Astrocyte of the cerebellum (primary cell): ENCODE results near the gene SLC9A9.

Experiments
- DNase-seq: peaks from one replicate; pipeline ENCODE4 v3.0.0-alpha.2; 2011; ENCODE audit warnings: low read depth
- H3K4me3 ChIP-seq: 2 replicates; pipeline ENCODE4 v1.5.1; 2011; ENCODE audit warnings: mild to moderate bottlenecking, low read depth, low read length, moderate library complexity
- CTCF ChIP-seq: IDR thresholded peaks from 2 replicates; pipeline ENCODE4 v1.5.1; 2012; ENCODE audit warnings: low read length, low read depth, moderate library complexity, mild to moderate bottlenecking; ENCODE audit errors: missing control alignments
- in situ Hi-C: cut with HindIII; loops from 2 replicates; pipeline ENCODE4 v1.10.0; 2017; ENCODE audit warnings: low sequenced_read_pairs

SLC9A9 gene

GRCh38 chr3:143332026-143332425 is 516.2 kb downstream of the SLC9A9 start:
- peak; percentile 29 for DNase-seq
- no peak for TF ChIP-seq CTCF

GRCh38 chr3:143331350-143331749 is 516.9 kb downstream of the SLC9A9 start:
- no peak overlapping the region for H3K4me3 ChIP-seq
- in situ Hi-C loops, result no loop called here
- DNase-seq, result no peak
- TF ChIP-seq CTCF, result no peak

More at GRCh38 chr3:143332026-143332425, 516.2 kb downstream of the SLC9A9 start:
- no peak overlapping the region for H3K4me3 ChIP-seq
- in situ Hi-C loops, result no loop called here

DNA sequence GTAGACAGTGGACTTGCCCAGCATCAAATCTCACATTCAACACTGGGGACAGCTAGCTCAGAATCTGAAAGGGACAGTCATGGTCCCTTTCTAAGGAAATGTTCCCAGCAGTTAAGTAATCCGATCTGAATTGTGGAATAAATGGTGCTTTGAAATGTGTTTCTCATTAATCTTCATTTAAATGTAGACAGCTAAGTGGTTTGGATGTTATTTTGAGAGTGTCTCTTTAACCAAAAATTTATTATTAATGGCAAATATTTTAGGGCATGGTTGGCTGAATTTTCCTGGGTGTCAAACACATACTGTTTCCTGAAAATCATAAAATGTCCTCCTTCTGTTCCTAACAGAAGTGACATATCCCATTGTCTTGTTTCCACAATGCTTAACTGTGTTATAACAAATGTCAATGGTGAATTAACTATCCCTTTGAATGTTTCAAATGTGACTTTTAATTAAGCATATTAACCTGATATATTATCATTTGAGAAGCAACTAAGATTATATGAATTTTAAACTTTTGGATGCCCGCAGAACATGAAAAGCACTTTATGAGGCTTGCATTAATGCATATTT is 517.9 kb downstream of the SLC9A9 start:
- no peak overlapping the region for H3K4me3 ChIP-seq
- TF ChIP-seq CTCF, result no peak
- no peak for DNase-seq
- in situ Hi-C loops, result no loop called here

DNA sequence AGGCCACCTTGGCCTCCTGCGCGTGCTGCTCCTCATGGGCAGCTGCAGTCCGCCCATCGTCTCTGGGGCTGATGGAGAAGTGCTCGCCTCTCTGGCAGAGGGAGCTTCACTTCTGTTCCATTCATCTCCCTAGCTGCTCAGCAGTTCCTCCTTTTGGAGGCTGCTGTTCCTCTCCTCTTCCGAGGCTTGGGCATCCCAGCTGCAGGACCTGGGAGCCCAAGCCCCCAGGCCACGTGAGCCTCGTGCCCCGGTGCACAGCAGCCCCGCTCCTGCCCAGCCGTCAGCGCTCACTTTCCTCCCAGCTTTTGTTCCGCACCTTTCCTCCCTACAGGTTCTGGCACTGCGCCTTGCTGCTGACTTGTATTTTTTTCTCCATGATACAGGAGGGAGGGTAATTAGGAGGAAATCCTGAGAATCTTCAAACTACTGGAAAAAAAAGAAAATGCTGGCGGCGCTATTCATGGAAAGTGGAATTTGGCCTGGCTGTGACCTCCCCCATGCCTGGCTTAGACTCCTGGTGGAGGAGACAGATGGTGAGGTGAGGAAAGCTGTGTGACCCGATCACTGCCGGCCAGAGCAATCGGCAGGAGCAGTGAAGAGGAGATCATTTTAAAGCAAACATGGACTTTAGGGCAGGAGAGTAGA is 518.6 kb downstream of the SLC9A9 start:
- no peak for TF ChIP-seq CTCF
- in situ Hi-C loops, result no loop called here
- no peak for DNase-seq
- H3K4me3 ChIP-seq, result no peak overlapping the region

GRCh38 chr3:143328451-143328850 is 519.8 kb downstream of the SLC9A9 start:
- in situ Hi-C loops, result no loop called here
- no peak overlapping the region for H3K4me3 ChIP-seq
- no peak for TF ChIP-seq CTCF
- no peak for DNase-seq

GRCh38 chr3:143326983-143327778 is 521.1 kb downstream of the SLC9A9 start:
- DNase-seq, result no peak
- TF ChIP-seq CTCF, result no peak
- in situ Hi-C loops, result no loop called here
- no peak overlapping the region for H3K4me3 ChIP-seq
